ENCODE measurements around the gene QTRT2. TPM values are rescaled to one million over a fixed set of nuclear protein-coding genes. Genes with fewer than 3 reads are reported as not detected.

Gene QTRT2
- total RNA-seq, 1 donor from 2014 or later: 32.1 TPM

DNA sequence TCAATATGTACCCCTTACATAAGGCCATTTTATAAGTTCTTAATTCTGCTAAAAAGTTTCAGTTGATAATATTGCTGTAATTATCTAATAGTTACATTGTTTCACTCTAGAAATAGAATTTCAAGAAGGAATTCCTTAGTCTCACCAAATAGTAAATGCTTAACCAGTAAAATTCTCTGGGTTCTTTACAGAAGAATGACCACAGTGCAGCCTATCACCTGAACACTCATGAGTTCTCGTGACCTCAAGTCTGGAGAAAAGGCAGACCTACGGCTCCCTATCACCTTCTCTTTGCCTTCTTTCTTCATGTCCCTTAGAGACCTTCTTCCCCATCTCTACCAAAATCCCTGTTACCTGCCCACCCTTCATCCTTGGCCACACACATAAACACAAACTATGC, 31.1 kb upstream of the QTRT2 start:
- Mint-ChIP-seq H3K27me3 (ENCODE audit: insufficient read depth, low read depth) (no peaks in the 10 kb centered on the region), H3K4me1 (no peaks in the 10 kb centered on the region), H3K36me3 (no peaks in the 10 kb centered on the region), H3K9me3 (no peaks in the 10 kb centered on the region), H3K27ac (no peak overlapping the region), H3K4me3 (no peak overlapping the region)
- H4K20me1 ChIP-seq (ENCODE audit: low read depth): no peaks in the 10 kb centered on the region
- no peak for DNase-seq (ENCODE audit: low spot score)
- H3K27me3 ChIP-seq: no peaks in the 10 kb centered on the region
- peaks cover 2% of the 10 kb centered on the region for H3F3A ChIP-seq (ENCODE audit: low read depth)
- H3K4me2 ChIP-seq: no peak overlapping the region
- H3K79me2 ChIP-seq (ENCODE audit: low read depth): no peaks in the 10 kb centered on the region
- no peak overlapping the region for H3K9ac ChIP-seq
- TF ChIP-seq EZH2phosphoT487 (IDR thresholded peaks at IDR 0.05) (no peak), EZH2 (IDR thresholded peaks at IDR 0.05) (no peak)
- TF ChIP-seq, protein P1, sequence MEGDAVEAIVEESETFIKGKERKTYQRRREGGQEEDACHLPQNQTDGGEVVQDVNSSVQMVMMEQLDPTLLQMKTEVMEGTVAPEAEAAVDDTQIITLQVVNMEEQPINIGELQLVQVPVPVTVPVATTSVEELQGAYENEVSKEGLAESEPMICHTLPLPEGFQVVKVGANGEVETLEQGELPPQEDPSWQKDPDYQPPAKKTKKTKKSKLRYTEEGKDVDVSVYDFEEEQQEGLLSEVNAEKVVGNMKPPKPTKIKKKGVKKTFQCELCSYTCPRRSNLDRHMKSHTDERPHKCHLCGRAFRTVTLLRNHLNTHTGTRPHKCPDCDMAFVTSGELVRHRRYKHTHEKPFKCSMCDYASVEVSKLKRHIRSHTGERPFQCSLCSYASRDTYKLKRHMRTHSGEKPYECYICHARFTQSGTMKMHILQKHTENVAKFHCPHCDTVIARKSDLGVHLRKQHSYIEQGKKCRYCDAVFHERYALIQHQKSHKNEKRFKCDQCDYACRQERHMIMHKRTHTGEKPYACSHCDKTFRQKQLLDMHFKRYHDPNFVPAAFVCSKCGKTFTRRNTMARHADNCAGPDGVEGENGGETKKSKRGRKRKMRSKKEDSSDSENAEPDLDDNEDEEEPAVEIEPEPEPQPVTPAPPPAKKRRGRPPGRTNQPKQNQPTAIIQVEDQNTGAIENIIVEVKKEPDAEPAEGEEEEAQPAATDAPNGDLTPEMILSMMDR (IDR thresholded peaks at IDR 0.05): no peak
- peaks cover 13% of the 10 kb centered on the region for H3K4me1 ChIP-seq
- no peaks in the 10 kb centered on the region for H3K36me3 ChIP-seq
- H2AFZ ChIP-seq (replicated peaks): no peak overlapping the region
- no peak overlapping the region for H3K27ac ChIP-seq
- H3K9me3 ChIP-seq (ENCODE audit: low read depth): no peaks in the 10 kb centered on the region
- no peak overlapping the region for H3K4me3 ChIP-seq

DNA sequence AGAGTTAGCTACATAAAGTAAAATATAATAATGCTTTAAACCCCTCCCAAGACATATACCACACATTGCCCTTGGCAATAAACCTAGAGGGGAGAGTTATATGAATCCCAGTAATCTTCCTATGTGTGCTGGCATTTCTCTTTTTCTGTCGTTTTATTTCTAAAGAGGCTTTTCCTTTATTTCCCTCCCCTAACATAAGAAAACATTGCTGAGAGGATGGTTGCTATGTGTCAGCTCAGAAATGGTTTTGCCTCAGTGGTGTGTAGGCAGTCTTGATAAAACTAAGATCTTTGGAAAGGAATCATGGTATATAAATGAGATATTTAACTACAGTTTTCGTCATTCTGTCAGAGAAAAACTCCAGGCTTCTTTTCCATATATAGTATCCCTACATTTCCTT, 30.2 kb upstream of the QTRT2 start:
- no peaks in the 10 kb centered on the region for H3K27me3 Mint-ChIP-seq (ENCODE audit: insufficient read depth, low read depth)
- Histone ChIP-seq H2AFZ (replicated peaks) (no peak overlapping the region), H4K20me1 (ENCODE audit: low read depth) (no peaks in the 10 kb centered on the region), H3K9ac (no peak overlapping the region), H3F3A (ENCODE audit: low read depth) (peaks cover 2% of the 10 kb centered on the region), H3K4me2 (no peak overlapping the region), H3K36me3 (no peaks in the 10 kb centered on the region), H3K27me3 (no peaks in the 10 kb centered on the region), H3K4me3 (no peak overlapping the region), H3K27ac (no peak overlapping the region), H3K79me2 (ENCODE audit: low read depth) (no peaks in the 10 kb centered on the region), H3K4me1 (peaks cover 18% of the 10 kb centered on the region), H3K9me3 (ENCODE audit: low read depth) (no peaks in the 10 kb centered on the region)
- H3K36me3 Mint-ChIP-seq: no peaks in the 10 kb centered on the region
- no peak for DNase-seq (ENCODE audit: low spot score)
- H3K4me3 Mint-ChIP-seq: no peak overlapping the region
- no peak overlapping the region for H3K27ac Mint-ChIP-seq
- no peak for TF ChIP-seq EZH2phosphoT487 (IDR thresholded peaks at IDR 0.05)
- TF ChIP-seq, protein P1 (IDR thresholded peaks at IDR 0.05): no peak
- no peak for TF ChIP-seq EZH2 (IDR thresholded peaks at IDR 0.05)
- H3K4me1 Mint-ChIP-seq: no peaks in the 10 kb centered on the region
- H3K9me3 Mint-ChIP-seq: no peaks in the 10 kb centered on the region

DNA sequence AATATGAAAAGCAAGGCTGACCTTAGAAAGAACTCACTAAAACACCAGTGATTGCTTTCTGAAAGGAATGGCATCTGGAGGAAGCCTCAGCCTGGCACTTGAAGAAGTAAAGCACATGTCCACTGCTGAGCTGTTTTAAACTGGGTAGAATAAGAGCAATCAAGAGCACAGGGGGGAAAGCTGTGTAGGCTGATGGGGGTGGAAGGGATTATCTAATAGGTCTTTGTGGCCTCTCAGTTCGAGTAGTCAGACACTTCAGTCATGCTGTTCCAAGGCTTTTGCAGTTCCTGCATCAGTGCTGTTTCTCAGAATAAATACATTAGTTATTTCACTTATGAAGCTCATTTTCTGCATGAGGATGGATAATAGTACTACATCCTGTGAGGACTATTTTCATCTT, 22.8 kb upstream of the QTRT2 start:
- Histone ChIP-seq H3K79me2 (ENCODE audit: low read depth) (no peaks in the 10 kb centered on the region), H3F3A (ENCODE audit: low read depth) (peaks cover 11% of the 10 kb centered on the region), H3K4me3 (no peak overlapping the region), H3K27ac (peak overlapping the region; percentile 23), H3K9me3 (ENCODE audit: low read depth) (no peaks in the 10 kb centered on the region), H3K27me3 (no peaks in the 10 kb centered on the region), H3K4me2 (peak overlapping the region; percentile 51), H3K9ac (no peak overlapping the region), H2AFZ (replicated peaks) (no peak overlapping the region), H4K20me1 (ENCODE audit: low read depth) (no peaks in the 10 kb centered on the region), H3K36me3 (no peaks in the 10 kb centered on the region), H3K4me1 (peaks cover 30% of the 10 kb centered on the region)
- peak; percentile 59 for DNase-seq (ENCODE audit: low spot score)
- Mint-ChIP-seq H3K27me3 (ENCODE audit: insufficient read depth, low read depth) (no peaks in the 10 kb centered on the region), H3K36me3 (peaks cover 7% of the 10 kb centered on the region), H3K9me3 (no peaks in the 10 kb centered on the region), H3K4me3 (no peak overlapping the region), H3K4me1 (peaks cover 13% of the 10 kb centered on the region), H3K27ac (no peak overlapping the region)
- TF ChIP-seq EZH2phosphoT487 (IDR thresholded peaks at IDR 0.05) (no peak), EZH2 (IDR thresholded peaks at IDR 0.05) (no peak)
- TF ChIP-seq, protein P1 (IDR thresholded peaks at IDR 0.05): no peak
